ENCODE measurements around the gene RNF212.

RNF212 gene

DNA sequence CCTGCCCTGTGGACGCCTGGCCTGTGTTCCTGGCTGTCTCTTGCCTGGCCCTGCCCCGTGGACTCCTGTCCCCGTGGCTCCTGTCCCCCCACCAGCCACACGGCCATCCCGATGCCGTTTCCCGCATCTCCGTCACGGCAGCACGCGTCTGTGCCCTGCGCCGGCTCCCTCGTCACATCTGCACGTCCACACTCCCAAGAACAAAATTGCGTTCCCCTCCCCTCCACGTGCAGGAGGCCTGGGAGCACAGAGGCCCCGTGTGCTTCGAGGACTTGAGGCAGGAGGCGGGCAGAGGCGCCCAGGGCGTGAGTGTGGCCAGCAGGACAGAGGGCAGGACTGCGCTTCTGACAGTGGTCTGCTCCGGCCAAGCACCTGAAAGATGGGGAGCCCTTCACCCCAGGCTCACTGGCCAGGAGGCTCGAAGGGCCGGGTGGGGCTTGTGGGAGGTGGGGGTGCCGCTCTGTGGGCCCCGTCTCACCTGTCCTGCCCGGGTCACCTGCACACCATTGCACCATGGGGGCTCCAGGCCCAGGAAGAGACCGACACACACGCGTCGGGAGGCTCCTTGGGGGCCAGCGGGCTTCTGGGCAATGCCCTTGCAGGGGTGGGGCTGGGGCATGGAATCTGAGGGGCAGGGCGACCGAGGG is 84.7 kb downstream of the RNF212 start:
- Histone ChIP-seq H3K79me2 (ENCODE audit: insufficient read depth, low read length) (no peaks in the 10 kb centered on the region), H3K9me3 (ENCODE audit: insufficient read depth, low read depth, low read length) (no peaks in the 10 kb centered on the region), H3K9me2 (replicated peaks; ENCODE audit: low read depth, low read length) (no peaks in the 10 kb centered on the region), H3K9ac (ENCODE audit: low read depth, low read length, poor library complexity, severe bottlenecking) (no peak overlapping the region), H3K27me3 (ENCODE audit: insufficient read depth, low read length, poor library complexity, severe bottlenecking) (no peaks in the 10 kb centered on the region), H3K4me3 (ENCODE audit: low read length, poor library complexity, severe bottlenecking) (no peak overlapping the region), H3K4me2 (ENCODE audit: low read depth, low read length, poor library complexity, severe bottlenecking) (no peak overlapping the region), H2AFZ (ENCODE audit: low read length) (no peak overlapping the region), H3F3A (ENCODE audit: low read depth) (no peaks in the 10 kb centered on the region), H4K20me1 (ENCODE audit: insufficient read depth, low read length, poor library complexity, severe bottlenecking) (no peaks in the 10 kb centered on the region), H3K36me3 (ENCODE audit: insufficient read depth, low read length) (peaks cover 17% of the 10 kb centered on the region; the same call in 1 of the 2 replicates), H3K4me1 (ENCODE audit: insufficient read depth, low read length, poor library complexity, severe bottlenecking) (no peaks in the 10 kb centered on the region)
- TF ChIP-seq EZH2phosphoT487 (IDR thresholded peaks at IDR 0.05; ENCODE audit: borderline replicate concordance) (no peak), CTCF (conservative IDR thresholded peaks at IDR 0.05; ENCODE audit: low read length) (no peak)

GRCh38 chr4:1027915-1028238 is 85.5 kb downstream of the RNF212 start:
- Histone ChIP-seq H3K4me1 (ENCODE audit: insufficient read depth, low read length, poor library complexity, severe bottlenecking) (no peaks in the 10 kb centered on the region), H3K9ac (ENCODE audit: low read depth, low read length, poor library complexity, severe bottlenecking) (no peak overlapping the region), H3K4me2 (ENCODE audit: low read depth, low read length, poor library complexity, severe bottlenecking) (no peak overlapping the region), H3F3A (ENCODE audit: low read depth) (no peaks in the 10 kb centered on the region), H3K9me3 (ENCODE audit: insufficient read depth, low read depth, low read length) (no peaks in the 10 kb centered on the region), H3K79me2 (ENCODE audit: insufficient read depth, low read length) (no peaks in the 10 kb centered on the region), H3K36me3 (ENCODE audit: insufficient read depth, low read length) (peaks cover 17% of the 10 kb centered on the region; the same call in 1 of the 2 replicates), H2AFZ (ENCODE audit: low read length) (no peak overlapping the region), H3K4me3 (ENCODE audit: low read length, poor library complexity, severe bottlenecking) (no peak overlapping the region), H4K20me1 (ENCODE audit: insufficient read depth, low read length, poor library complexity, severe bottlenecking) (no peaks in the 10 kb centered on the region), H3K27me3 (ENCODE audit: insufficient read depth, low read length, poor library complexity, severe bottlenecking) (no peaks in the 10 kb centered on the region), H3K9me2 (replicated peaks; ENCODE audit: low read depth, low read length) (no peaks in the 10 kb centered on the region)
- TF ChIP-seq CTCF (conservative IDR thresholded peaks at IDR 0.05; ENCODE audit: low read length) (no peak), EZH2phosphoT487 (IDR thresholded peaks at IDR 0.05; ENCODE audit: borderline replicate concordance) (no peak)

DNA sequence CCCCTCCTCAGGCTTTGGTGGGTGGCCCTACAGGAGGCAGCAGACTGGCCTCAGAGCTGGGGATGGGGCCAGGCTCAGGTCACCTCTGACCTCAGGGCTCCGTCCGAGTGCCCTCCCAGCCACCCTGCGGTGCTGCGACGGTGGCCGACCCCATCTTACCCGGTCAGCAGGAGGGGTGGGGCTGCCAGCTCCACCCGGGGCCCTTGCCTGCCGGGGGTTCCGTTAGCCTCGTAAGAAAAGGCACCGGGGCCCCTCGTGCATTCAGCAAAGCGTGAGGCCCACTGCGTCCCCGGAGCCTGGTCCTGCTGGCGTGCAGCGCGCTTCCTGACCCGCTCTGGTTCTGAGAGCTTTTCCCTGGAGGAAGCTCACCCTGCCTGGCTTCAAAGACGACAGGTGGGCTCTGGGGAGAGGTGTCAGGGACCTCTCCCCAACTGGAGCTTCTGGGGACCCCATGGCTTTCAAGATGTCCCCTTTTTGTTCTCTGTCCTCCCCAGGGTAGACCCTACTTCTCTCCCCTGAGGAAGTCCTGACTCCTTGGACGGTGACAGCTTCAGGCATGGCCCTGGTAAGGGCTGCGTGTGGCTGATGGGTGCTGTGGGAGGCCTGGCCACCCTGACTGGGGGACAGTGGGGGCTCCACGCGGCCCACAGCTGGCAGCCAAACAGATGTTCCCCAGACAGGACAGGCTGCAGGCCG is 86.0 kb downstream of the RNF212 start:
- Histone ChIP-seq H3K27me3 (ENCODE audit: insufficient read depth, low read length, poor library complexity, severe bottlenecking) (no peaks in the 10 kb centered on the region), H3F3A (ENCODE audit: low read depth) (no peaks in the 10 kb centered on the region), H3K4me1 (ENCODE audit: insufficient read depth, low read length, poor library complexity, severe bottlenecking) (no peaks in the 10 kb centered on the region), H4K20me1 (ENCODE audit: insufficient read depth, low read length, poor library complexity, severe bottlenecking) (no peaks in the 10 kb centered on the region), H3K9ac (ENCODE audit: low read depth, low read length, poor library complexity, severe bottlenecking) (no peak overlapping the region), H3K9me3 (ENCODE audit: insufficient read depth, low read depth, low read length) (no peaks in the 10 kb centered on the region), H3K79me2 (ENCODE audit: insufficient read depth, low read length) (no peaks in the 10 kb centered on the region), H3K4me2 (ENCODE audit: low read depth, low read length, poor library complexity, severe bottlenecking) (no peak overlapping the region), H3K4me3 (ENCODE audit: low read length, poor library complexity, severe bottlenecking) (no peak overlapping the region), H3K9me2 (replicated peaks; ENCODE audit: low read depth, low read length) (no peaks in the 10 kb centered on the region), H3K36me3 (ENCODE audit: insufficient read depth, low read length) (peaks cover 17% of the 10 kb centered on the region; the same call in 1 of the 2 replicates), H2AFZ (ENCODE audit: low read length) (no peak overlapping the region)
- no peak for TF ChIP-seq CTCF (conservative IDR thresholded peaks at IDR 0.05; ENCODE audit: low read length)
